ENCODE results near the gene KDM1A. TPM values are rescaled to one million over a fixed set of nuclear protein-coding genes. Genes with fewer than 3 reads are reported as not detected.

Gene KDM1A
- total RNA-seq, 1 experiment from 2014 or later = 110 TPM

GRCh38 chr1:23126200-23126599 lies 106.9 kb downstream of the KDM1A start:
- Histone ChIP-seq H3K27ac (ENCODE audit: low read length) (no peak overlapping the region), H4K20me1 (ENCODE audit: insufficient read depth, low read depth, low read length) (no peaks in the 10 kb centered on the region), H3K79me2 (ENCODE audit: low read length) (no peaks in the 10 kb centered on the region), H3K4me2 (ENCODE audit: low read depth, low read length, poor library complexity, severe bottlenecking) (no peak overlapping the region), H3K9me2 (replicated peaks; ENCODE audit: insufficient read depth, low read length) (no peaks in the 10 kb centered on the region), H3K9me3 (ENCODE audit: low read length) (no peaks in the 10 kb centered on the region), H3K9ac (ENCODE audit: low read length) (no peak overlapping the region), H3K4me1 (ENCODE audit: low read length) (no peaks in the 10 kb centered on the region), H2AFZ (ENCODE audit: low read length) (no peak overlapping the region), H3K36me3 (ENCODE audit: insufficient read depth, low read length) (no peaks in the 10 kb centered on the region), H3K27me3 (ENCODE audit: low read length) (no peaks in the 10 kb centered on the region), H3K4me3 (ENCODE audit: low read length) (no peak overlapping the region)
- DNase-seq = no peak

GRCh38 chr1:23126801-23127200 lies 107.5 kb downstream of the KDM1A start:
- no peak overlapping the region for H3K9ac ChIP-seq (ENCODE audit: low read length)
- no peak overlapping the region for H3K4me2 ChIP-seq (ENCODE audit: low read depth, low read length, poor library complexity, severe bottlenecking)
- no peak overlapping the region for H3K27ac ChIP-seq (ENCODE audit: low read length)
- no peak overlapping the region for H3K4me3 ChIP-seq (ENCODE audit: low read length)
- H3K79me2 ChIP-seq (ENCODE audit: low read length) = no peaks in the 10 kb centered on the region
- H3K36me3 ChIP-seq (ENCODE audit: insufficient read depth, low read length) = no peaks in the 10 kb centered on the region
- no peak overlapping the region for H2AFZ ChIP-seq (ENCODE audit: low read length)
- no peaks in the 10 kb centered on the region for H4K20me1 ChIP-seq (ENCODE audit: insufficient read depth, low read depth, low read length)
- no peaks in the 10 kb centered on the region for H3K4me1 ChIP-seq (ENCODE audit: low read length)
- H3K27me3 ChIP-seq (ENCODE audit: low read length) = no peaks in the 10 kb centered on the region
- no peak for DNase-seq
- H3K9me3 ChIP-seq (ENCODE audit: low read length) = no peaks in the 10 kb centered on the region
- H3K9me2 ChIP-seq (replicated peaks; ENCODE audit: insufficient read depth, low read length) = no peaks in the 10 kb centered on the region

- Histone ChIP-seq H3K9ac (ENCODE audit: low read length) (no peak overlapping the region), H4K20me1 (ENCODE audit: insufficient read depth, low read depth, low read length) (0 out of 2 replicates have a peak, but pooled peaks cover 5% of the 10 kb centered on the region), H3K79me2 (ENCODE audit: low read length) (no peaks in the 10 kb centered on the region), H3K27ac (ENCODE audit: low read length) (no peak overlapping the region), H2AFZ (ENCODE audit: low read length) (no peak overlapping the region), H3K4me2 (ENCODE audit: low read depth, low read length, poor library complexity, severe bottlenecking) (no peak overlapping the region), H3K4me1 (ENCODE audit: low read length) (no peaks in the 10 kb centered on the region), H3K27me3 (ENCODE audit: low read length) (no peaks in the 10 kb centered on the region), H3K9me3 (ENCODE audit: low read length) (no peaks in the 10 kb centered on the region), H3K36me3 (ENCODE audit: insufficient read depth, low read length) (no peaks in the 10 kb centered on the region), H3K4me3 (ENCODE audit: low read length) (no peak overlapping the region), H3K9me2 (replicated peaks; ENCODE audit: insufficient read depth, low read length) (no peaks in the 10 kb centered on the region)
- no peak for DNase-seq
Measured at GRCh38 chr1:23129846-23130245, 110.6 kb downstream of the KDM1A start.

GRCh38 chr1:23132033-23132432 lies 112.8 kb downstream of the KDM1A start:
- Histone ChIP-seq H3K4me2 (ENCODE audit: low read depth, low read length, poor library complexity, severe bottlenecking) (no peak overlapping the region), H3K79me2 (ENCODE audit: low read length) (no peaks in the 10 kb centered on the region), H3K4me1 (ENCODE audit: low read length) (no peaks in the 10 kb centered on the region), H2AFZ (ENCODE audit: low read length) (no peak overlapping the region), H3K27ac (ENCODE audit: low read length) (no peak overlapping the region), H3K9me2 (replicated peaks; ENCODE audit: insufficient read depth, low read length) (no peaks in the 10 kb centered on the region), H3K4me3 (ENCODE audit: low read length) (no peak overlapping the region), H3K9me3 (ENCODE audit: low read length) (no peaks in the 10 kb centered on the region), H3K9ac (ENCODE audit: low read length) (no peak overlapping the region), H4K20me1 (ENCODE audit: insufficient read depth, low read depth, low read length) (0 out of 2 replicates have a peak, but pooled peaks cover 5% of the 10 kb centered on the region), H3K36me3 (ENCODE audit: insufficient read depth, low read length) (no peaks in the 10 kb centered on the region), H3K27me3 (ENCODE audit: low read length) (no peaks in the 10 kb centered on the region)
- DNase-seq = no peak

Small RNAs within 50 kb of the gene (small RNA-seq; reads per million reads assigned to genes)
- gene MIR3115 = 0.12 reads per million
- gene MIR4419A = not detected

Other genes starting within 250 kb of the KDM1A start
- not detected in 2 replicates for gene LACTBL1, start 46.6 kb upstream of the KDM1A start, total RNA-seq (2014; rRNA removed; shearing (Covaris generic); ENCODE audit: low replicate concordance)
- gene TEX46, start 3.6 kb upstream of the KDM1A start, total RNA-seq (2014; rRNA removed; shearing (Covaris generic); ENCODE audit: low replicate concordance) = not detected in 2 replicates
- gene LUZP1, start 149.4 kb downstream of the KDM1A start, total RNA-seq (2014; rRNA removed; shearing (Covaris generic); ENCODE audit: low replicate concordance) = 1.5 and 1.6 TPM in 2 replicates
- not detected in 2 replicates for gene HTR1D, start 198.0 kb downstream of the KDM1A start, total RNA-seq (2014; rRNA removed; shearing (Covaris generic); ENCODE audit: low replicate concordance)

Measured in Karpas-422 (cell line).